Measurements from ENCODE around the gene EHF.

EHF gene

DNA sequence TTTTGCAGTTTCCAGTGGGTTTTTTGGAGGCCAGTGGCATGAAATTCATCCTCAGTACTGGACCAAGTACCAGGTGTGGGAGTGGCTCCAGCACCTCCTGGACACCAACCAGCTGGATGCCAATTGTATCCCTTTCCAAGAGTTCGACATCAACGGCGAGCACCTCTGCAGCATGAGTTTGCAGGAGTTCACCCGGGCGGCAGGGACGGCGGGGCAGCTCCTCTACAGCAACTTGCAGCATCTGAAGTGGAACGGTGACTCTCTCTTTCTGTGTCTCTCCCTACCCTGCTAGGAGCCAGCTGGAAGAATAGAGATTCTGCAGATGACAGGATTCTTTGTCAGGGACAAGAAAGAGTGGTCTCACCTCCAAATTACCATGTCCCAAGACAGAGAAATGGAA is 25.5 kb downstream of the EHF start:
- TF ChIP-seq POU2F2 (IDR thresholded peaks at IDR 0.05; ENCODE audit: low read depth, low read length) (no peak), SPI1 (IDR thresholded peaks at IDR 0.05; ENCODE audit: low read depth, low read length) (no peak), POLR2AphosphoS5 (IDR thresholded peaks at IDR 0.05; ENCODE audit: low read depth, low read length) (no peak), POLR2A (IDR thresholded peaks at IDR 0.05; ENCODE audit: low read depth, low read length) (no peak), TAF1 (IDR thresholded peaks at IDR 0.05; ENCODE audit: low read depth, low read length) (no peak), PAX5 (IDR thresholded peaks at IDR 0.05; ENCODE audit: insufficient read depth, low read length, severe bottlenecking) (no peak)
- FAIRE-seq = no peak

DNA sequence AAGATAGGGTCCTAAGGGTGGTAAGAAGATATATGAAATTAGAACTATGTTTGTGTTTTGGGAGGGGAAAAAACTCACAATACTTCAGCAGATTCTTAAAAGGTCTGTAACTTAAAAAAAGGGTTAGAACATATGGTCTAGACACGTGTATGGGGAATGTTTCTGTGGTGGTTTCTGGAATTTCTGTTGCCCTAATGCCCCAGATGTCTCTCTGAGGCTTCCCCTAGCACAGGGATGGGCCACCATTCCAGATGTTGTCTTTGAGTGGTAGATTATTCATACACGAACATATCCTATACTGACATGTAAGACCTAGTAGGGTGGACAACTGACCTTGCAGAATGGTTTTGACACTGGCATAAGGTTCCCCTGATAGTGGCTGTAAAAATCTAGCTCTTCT is 26.2 kb downstream of the EHF start:
- FAIRE-seq (no peak), DNase-seq (ENCODE audit: insufficient read length, low spot score) (no peak)
- no peak for TF ChIP-seq SPI1 (IDR thresholded peaks at IDR 0.05; ENCODE audit: low read depth, low read length)
- no peak for TF ChIP-seq POU2F2 (IDR thresholded peaks at IDR 0.05; ENCODE audit: low read depth, low read length)
- no peak for TF ChIP-seq POLR2A (IDR thresholded peaks at IDR 0.05; ENCODE audit: low read depth, low read length)
- TF ChIP-seq TAF1 (IDR thresholded peaks at IDR 0.05; ENCODE audit: low read depth, low read length) = no peak
- no peak for TF ChIP-seq PAX5 (IDR thresholded peaks at IDR 0.05; ENCODE audit: insufficient read depth, low read length, severe bottlenecking)
- no peak for TF ChIP-seq POLR2AphosphoS5 (IDR thresholded peaks at IDR 0.05; ENCODE audit: low read depth, low read length)

More for the DNA sequence above, 25.5 kb downstream of the EHF start:
- DNase-seq (ENCODE audit: insufficient read length, low spot score) = no peak

DNA sequence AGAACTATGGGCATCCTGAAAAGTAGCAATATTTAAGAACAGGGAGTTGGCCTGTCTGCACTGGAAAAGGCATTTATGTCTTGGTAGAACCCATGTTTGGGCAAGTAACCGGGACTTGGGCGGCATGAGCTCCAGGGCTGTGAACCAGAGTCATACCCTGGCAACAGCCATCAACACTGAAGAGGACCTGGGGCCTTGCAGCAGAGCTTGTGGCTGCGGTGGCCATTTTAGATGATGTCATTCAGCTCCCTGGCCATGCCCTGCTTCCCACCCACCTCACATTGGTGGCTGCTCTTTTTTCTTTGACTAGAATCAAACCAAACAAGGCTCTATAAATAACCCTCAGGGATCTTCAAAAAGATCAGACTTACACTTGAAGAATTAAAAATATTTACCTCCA is 26.6 kb downstream of the EHF start:
- FAIRE-seq (no peak), DNase-seq (ENCODE audit: insufficient read length, low spot score) (no peak)
- TF ChIP-seq POLR2AphosphoS5 (IDR thresholded peaks at IDR 0.05; ENCODE audit: low read depth, low read length) (no peak), TAF1 (IDR thresholded peaks at IDR 0.05; ENCODE audit: low read depth, low read length) (no peak), PAX5 (IDR thresholded peaks at IDR 0.05; ENCODE audit: insufficient read depth, low read length, severe bottlenecking) (no peak), SPI1 (IDR thresholded peaks at IDR 0.05; ENCODE audit: low read depth, low read length) (no peak), POU2F2 (IDR thresholded peaks at IDR 0.05; ENCODE audit: low read depth, low read length) (no peak), POLR2A (IDR thresholded peaks at IDR 0.05; ENCODE audit: low read depth, low read length) (no peak)

DNA sequence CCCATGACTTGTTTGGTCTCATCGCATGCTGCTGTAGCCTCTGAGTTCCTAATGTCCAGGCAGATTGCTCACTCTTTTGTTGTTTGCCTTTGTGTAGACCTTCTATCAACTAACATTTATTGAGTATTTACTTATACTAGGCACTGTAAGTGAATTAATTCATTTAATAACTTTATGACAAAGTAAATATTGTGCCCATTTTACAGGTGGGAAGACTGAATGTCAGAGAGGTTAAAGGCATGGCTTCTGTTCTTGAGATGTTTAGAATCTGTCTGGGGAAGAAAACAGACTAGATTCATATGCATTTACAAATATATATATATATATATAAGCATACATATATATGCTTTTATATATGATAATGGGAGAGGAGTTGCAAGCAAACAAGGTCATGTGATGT is 27.1 kb downstream of the EHF start:
- DNase-seq (ENCODE audit: insufficient read length, low spot score) (no peak), FAIRE-seq (no peak)
- no peak for TF ChIP-seq POLR2A (IDR thresholded peaks at IDR 0.05; ENCODE audit: low read depth, low read length)
- TF ChIP-seq POLR2AphosphoS5 (IDR thresholded peaks at IDR 0.05; ENCODE audit: low read depth, low read length) = no peak
- TF ChIP-seq TAF1 (IDR thresholded peaks at IDR 0.05; ENCODE audit: low read depth, low read length) = no peak
- TF ChIP-seq PAX5 (IDR thresholded peaks at IDR 0.05; ENCODE audit: insufficient read depth, low read length, severe bottlenecking) = no peak
- no peak for TF ChIP-seq POU2F2 (IDR thresholded peaks at IDR 0.05; ENCODE audit: low read depth, low read length)
- TF ChIP-seq SPI1 (IDR thresholded peaks at IDR 0.05; ENCODE audit: low read depth, low read length) = no peak

DNA sequence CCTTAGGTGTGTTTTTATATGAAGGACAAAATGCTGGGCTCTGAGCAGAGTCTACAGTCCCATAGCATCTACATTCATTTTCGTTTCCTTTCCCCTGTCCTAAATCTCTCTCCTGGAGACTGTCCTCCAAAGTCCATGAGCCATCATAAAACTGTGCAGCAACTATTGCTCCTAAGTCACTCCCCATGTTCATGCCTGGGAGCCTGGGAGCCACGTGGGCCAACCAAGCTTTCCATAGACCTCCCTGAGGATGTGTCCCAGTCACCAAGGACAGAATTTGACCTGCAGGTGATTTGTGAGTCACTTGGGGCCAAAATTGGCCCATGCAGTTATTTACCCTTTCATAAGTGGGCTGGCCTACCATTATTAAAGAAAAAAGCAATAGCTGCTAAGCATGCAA is 28.7 kb downstream of the EHF start:
- FAIRE-seq (no peak), DNase-seq (ENCODE audit: insufficient read length, low spot score) (no peak)
- TF ChIP-seq POLR2A (IDR thresholded peaks at IDR 0.05; ENCODE audit: low read depth, low read length) = no peak
- TF ChIP-seq SPI1 (IDR thresholded peaks at IDR 0.05; ENCODE audit: low read depth, low read length) = no peak
- TF ChIP-seq POLR2AphosphoS5 (IDR thresholded peaks at IDR 0.05; ENCODE audit: low read depth, low read length) = no peak
- TF ChIP-seq POU2F2 (IDR thresholded peaks at IDR 0.05; ENCODE audit: low read depth, low read length) = no peak
- no peak for TF ChIP-seq PAX5 (IDR thresholded peaks at IDR 0.05; ENCODE audit: insufficient read depth, low read length, severe bottlenecking)
- TF ChIP-seq TAF1 (IDR thresholded peaks at IDR 0.05; ENCODE audit: low read depth, low read length) = no peak

DNA sequence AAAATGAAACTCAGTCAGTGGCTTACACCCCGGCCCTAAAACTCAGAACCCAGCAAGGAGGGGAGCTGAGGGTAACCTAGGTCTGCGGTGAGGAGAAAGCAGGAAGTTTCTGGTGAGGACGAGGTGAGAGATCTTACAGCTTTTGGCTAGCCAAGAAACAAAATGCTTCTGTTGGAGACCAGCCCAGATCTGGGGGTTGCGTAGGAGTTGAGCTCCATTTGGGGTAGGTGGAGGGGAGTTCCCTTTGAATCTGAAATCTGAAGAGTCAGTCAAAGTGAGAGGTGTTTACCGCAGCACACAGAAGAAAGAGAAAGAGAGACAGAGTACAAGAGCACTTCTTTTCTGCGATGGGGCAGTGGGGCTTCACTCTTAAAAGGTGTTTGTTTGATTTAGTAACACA is 29.6 kb downstream of the EHF start:
- DNase-seq (ENCODE audit: insufficient read length, low spot score) = peak; percentile 42
- FAIRE-seq = peak; percentile 90
- TF ChIP-seq SPI1 (IDR thresholded peaks at IDR 0.05; ENCODE audit: low read depth, low read length) (0 out of 2 replicates have a peak, but pooled peaks have one; percentile 10), POLR2A (IDR thresholded peaks at IDR 0.05; ENCODE audit: low read depth, low read length) (no peak), TAF1 (IDR thresholded peaks at IDR 0.05; ENCODE audit: low read depth, low read length) (no peak), PAX5 (IDR thresholded peaks at IDR 0.05; ENCODE audit: insufficient read depth, low read length, severe bottlenecking) (no peak), POLR2AphosphoS5 (IDR thresholded peaks at IDR 0.05; ENCODE audit: low read depth, low read length) (no peak), POU2F2 (IDR thresholded peaks at IDR 0.05; ENCODE audit: low read depth, low read length) (peak; percentile 81; the same call in 1 of the 2 replicates)

DNA sequence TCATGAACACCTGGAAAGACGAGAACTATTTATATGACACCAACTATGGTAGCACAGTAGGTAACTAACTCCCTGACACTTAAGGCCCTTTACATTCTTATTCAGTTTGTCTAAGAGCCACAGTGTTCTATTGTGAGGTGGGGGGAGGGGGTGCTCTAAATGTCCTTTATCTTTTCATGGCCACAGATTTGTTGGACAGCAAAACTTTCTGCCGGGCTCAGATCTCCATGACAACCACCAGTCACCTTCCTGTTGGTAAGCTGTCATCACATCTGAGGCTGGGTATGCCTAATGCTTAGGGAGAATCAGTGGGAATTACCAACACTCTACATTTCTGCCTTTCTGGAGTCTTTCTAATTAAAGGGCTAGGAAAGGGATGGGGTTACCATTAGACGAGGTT is 30.7 kb downstream of the EHF start:
- no peak for DNase-seq (ENCODE audit: insufficient read length, low spot score)
- no peak for FAIRE-seq
- TF ChIP-seq POLR2AphosphoS5 (IDR thresholded peaks at IDR 0.05; ENCODE audit: low read depth, low read length) (no peak), SPI1 (IDR thresholded peaks at IDR 0.05; ENCODE audit: low read depth, low read length) (no peak), POLR2A (IDR thresholded peaks at IDR 0.05; ENCODE audit: low read depth, low read length) (no peak), PAX5 (IDR thresholded peaks at IDR 0.05; ENCODE audit: insufficient read depth, low read length, severe bottlenecking) (no peak), POU2F2 (IDR thresholded peaks at IDR 0.05; ENCODE audit: low read depth, low read length) (no peak), TAF1 (IDR thresholded peaks at IDR 0.05; ENCODE audit: low read depth, low read length) (no peak)

DNA sequence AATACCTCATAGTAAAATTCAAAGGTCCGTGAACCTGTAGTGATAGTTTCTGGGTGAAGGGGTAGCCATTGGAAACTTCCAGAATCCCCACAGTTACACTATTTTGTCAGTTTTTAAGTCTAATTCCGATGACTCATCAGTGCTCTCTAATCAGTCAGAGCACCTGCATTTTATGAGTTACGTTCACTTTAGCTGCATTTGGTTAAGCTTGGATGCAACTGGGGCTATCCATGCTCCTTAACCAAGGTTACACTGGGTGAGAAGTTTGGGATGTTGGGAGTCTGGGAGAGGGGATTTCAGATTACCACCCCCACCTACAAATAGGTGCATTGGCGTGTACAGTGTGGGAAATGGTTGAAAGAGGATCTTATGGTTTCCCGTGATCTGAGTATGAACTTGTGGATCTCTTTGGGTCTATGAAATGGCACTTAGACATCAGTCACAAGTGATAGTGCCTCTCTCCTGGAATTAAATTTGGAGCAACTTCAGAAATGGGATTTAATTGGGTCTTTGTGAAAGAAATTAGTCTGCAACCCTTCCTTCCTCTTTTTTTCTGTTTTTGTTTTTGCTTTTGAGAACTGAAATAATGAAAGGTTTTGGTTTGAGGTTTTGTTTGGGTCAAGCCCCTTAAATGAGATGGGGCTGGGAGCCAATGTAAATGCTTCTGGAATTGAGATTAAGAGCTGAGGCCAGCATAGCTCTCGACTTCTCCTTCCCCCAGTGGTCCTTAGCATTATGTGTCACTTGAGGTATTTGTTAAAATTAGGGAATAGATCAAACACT is 31.5 kb downstream of the EHF start:
- peak; percentile 65; the same call in 1 of the 2 replicates for TF ChIP-seq SPI1 (IDR thresholded peaks at IDR 0.05; ENCODE audit: low read depth, low read length)
- TF ChIP-seq PAX5 (IDR thresholded peaks at IDR 0.05; ENCODE audit: insufficient read depth, low read length, severe bottlenecking) = no peak
- no peak for TF ChIP-seq TAF1 (IDR thresholded peaks at IDR 0.05; ENCODE audit: low read depth, low read length)
- no peak for TF ChIP-seq POLR2A (IDR thresholded peaks at IDR 0.05; ENCODE audit: low read depth, low read length)
- TF ChIP-seq POLR2AphosphoS5 (IDR thresholded peaks at IDR 0.05; ENCODE audit: low read depth, low read length) = no peak
- no peak for TF ChIP-seq POU2F2 (IDR thresholded peaks at IDR 0.05; ENCODE audit: low read depth, low read length)
- FAIRE-seq (peak; percentile 81), DNase-seq (ENCODE audit: insufficient read length, low spot score) (no peak)

DNA sequence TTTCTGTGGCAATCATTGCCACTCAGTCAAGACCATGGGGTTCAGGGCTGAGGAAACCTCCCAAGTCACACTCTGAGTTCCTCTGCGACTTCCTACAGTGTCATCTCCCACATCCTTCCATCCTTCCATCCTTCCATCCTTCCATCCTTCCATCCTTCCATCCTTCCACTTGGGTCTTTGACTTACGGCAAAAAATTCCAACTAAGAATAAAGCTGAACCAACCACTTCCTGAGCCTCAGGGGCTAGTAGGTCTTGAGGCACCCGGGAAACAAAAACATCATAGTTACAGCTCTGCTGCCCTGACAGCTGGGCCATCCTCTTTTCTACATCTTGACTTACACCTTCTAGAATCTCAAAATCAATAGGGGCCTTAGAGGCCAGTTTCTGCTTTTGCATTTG is 32.1 kb downstream of the EHF start:
- FAIRE-seq = no peak
- no peak for DNase-seq (ENCODE audit: insufficient read length, low spot score)
- TF ChIP-seq TAF1 (IDR thresholded peaks at IDR 0.05; ENCODE audit: low read depth, low read length) (no peak), POLR2A (IDR thresholded peaks at IDR 0.05; ENCODE audit: low read depth, low read length) (no peak), SPI1 (IDR thresholded peaks at IDR 0.05; ENCODE audit: low read depth, low read length) (no peak), POU2F2 (IDR thresholded peaks at IDR 0.05; ENCODE audit: low read depth, low read length) (no peak), POLR2AphosphoS5 (IDR thresholded peaks at IDR 0.05; ENCODE audit: low read depth, low read length) (no peak), PAX5 (IDR thresholded peaks at IDR 0.05; ENCODE audit: insufficient read depth, low read length, severe bottlenecking) (no peak)

Measured in GM12891 (cell line).